H1 (cell line): Measurements from ENCODE around the gene IKZF3. TPM values are rescaled to one million over a fixed set of nuclear protein-coding genes. Genes with fewer than 3 reads are reported as not detected.

Experiments
- CTCF ChIA-PET: fragments of 300-600 bp; sonication (Branson Sonifier 250); formaldehyde crosslinking; loops from one replicate; lab custom pipeline; 2021; ENCODE audit not compliant: partially characterized antibody; lab: Charles Lee
- POLR2A ChIA-PET: fragments of 300-600 bp; sonication (Branson Sonifier 250); formaldehyde crosslinking; loops from one replicate; lab custom pipeline; 2021; ENCODE audit warnings: inconsistent platforms; ENCODE audit not compliant: partially characterized antibody; lab: Charles Lee
- DNase-seq, 2 experiments: peaks; one replicate each; pipeline versions ENCODE4 v3.0.0 to v3.0.0-alpha.2; 2010 to 2022; ENCODE audit warnings: low spot score in 2 of 2, low read depth in 1 of 2, mixed read lengths in 1 of 2
- FAIRE-seq: peaks from 2 replicates; lab custom pipeline; 2011; peaks lifted over from hg19 to GRCh38; lab: Jason Lieb, UNC
- H2AFZ ChIP-seq: 2 replicates; pipeline ENCODE4 v1.8.1; 2012; ENCODE audit warnings: low read length, inconsistent platforms
- H2AK5ac ChIP-seq: 2 replicates; pipeline ENCODE4 v1.6.1; 2013; ENCODE audit warnings: low read depth, low read length
- H2BK120ac ChIP-seq: replicated peaks from 2 replicates; pipeline ENCODE3; 2013; ENCODE audit warnings: low read depth, low read length, inconsistent platforms
- H2BK12ac ChIP-seq: 2 replicates; pipeline ENCODE4 v1.6.1; 2013; ENCODE audit warnings: low read depth, low read length
- H2BK15ac ChIP-seq: 2 replicates; pipeline ENCODE4 v1.6.1; 2013; ENCODE audit warnings: low read length
- H2BK20ac ChIP-seq: 2 replicates; pipeline ENCODE4 v1.6.1; 2013; ENCODE audit warnings: low read length
- H2BK5ac ChIP-seq: 2 replicates; pipeline ENCODE4 v1.6.1; 2013; ENCODE audit warnings: low read depth, low read length
- H3K14ac ChIP-seq: 2 replicates; pipeline ENCODE4 v1.6.1; 2013; ENCODE audit warnings: inconsistent platforms; ENCODE audit not compliant: insufficient read length
- H3K18ac ChIP-seq: 2 replicates; pipeline ENCODE4 v1.6.1; 2013; ENCODE audit warnings: low read length; ENCODE audit errors: extremely low read depth
- H3K23ac ChIP-seq: 2 replicates; pipeline ENCODE4 v1.6.1; 2013; ENCODE audit warnings: inconsistent platforms; ENCODE audit not compliant: insufficient read length
- H3K23me2 ChIP-seq: 2 replicates; pipeline ENCODE4 v1.6.1; 2013; ENCODE audit warnings: low read depth, low read length
- H3K27ac ChIP-seq: 2 replicates; pipeline ENCODE4 v1.6.1; 2011; ENCODE audit warnings: low read depth, low read length, inconsistent platforms
- H3K27me3 ChIP-seq, 4 experiments: replicated peaks in 1 of 4; 1 replicate in 1 of 4; 2 replicates in 3 of 4; pipeline versions ENCODE4 v1.6.1 to v1.8.1; 2011 to 2013; ENCODE audit warnings: low read length in 3 of 4, mild to moderate bottlenecking in 3 of 4, inconsistent platforms in 2 of 4, mixed read lengths in 2 of 4, moderate library complexity in 1 of 4; ENCODE audit not compliant: control insufficient read depth in 3 of 4, insufficient read depth in 3 of 4; ENCODE audit errors: extremely low read depth in 1 of 4
- H3K36me3 ChIP-seq, 4 experiments: 2 replicates each; pipeline versions ENCODE4 v1.6.1 to v1.8.1; 2011 to 2013; ENCODE audit warnings: mild to moderate bottlenecking in 4 of 4, low read length in 3 of 4, moderate library complexity in 2 of 4, control low read depth in 1 of 4, inconsistent platforms in 1 of 4; ENCODE audit not compliant: insufficient read depth in 4 of 4, control insufficient read depth in 2 of 4
- H3K4ac ChIP-seq: replicated peaks from 2 replicates; pipeline ENCODE3; 2013; ENCODE audit warnings: low read length, low read depth, mixed read lengths, inconsistent platforms; ENCODE audit not compliant: insufficient read length
- H3K4me1 ChIP-seq, 4 experiments: replicated peaks in 1 of 4; 1 replicate in 1 of 4; 2 replicates in 3 of 4; pipeline versions ENCODE4 v1.6.1 to v1.8.1; 2011 to 2013; ENCODE audit warnings: low read length in 3 of 4, inconsistent platforms in 2 of 4, mixed read lengths in 1 of 4; ENCODE audit not compliant: insufficient read depth in 4 of 4, control insufficient read depth in 3 of 4
- H3K4me2 ChIP-seq, 2 experiments: 2 replicates each; pipeline versions ENCODE4 v1.6.1 to v1.8.1; 2011 to 2013; ENCODE audit warnings: low read depth in 2 of 2, low read length in 2 of 2, control low read depth in 1 of 2, inconsistent platforms in 1 of 2, mild to moderate bottlenecking in 1 of 2; ENCODE audit not compliant: insufficient read depth in 1 of 2
- H3K4me3 ChIP-seq, 4 experiments: fragments of 200-600, 300-600 bp in 1 of 4; sonication (generic), shearing (Covaris generic), sonication (Bioruptor Twin) in 1 of 4; 2 replicates each; pipeline versions ENCODE4 v1.5.1 to v1.8.1; 2011 to 2016; ENCODE audit warnings: low read length in 4 of 4, low read depth in 3 of 4, control low read depth in 2 of 4, inconsistent platforms in 2 of 4, mild to moderate bottlenecking in 2 of 4, mixed read lengths in 1 of 4, moderate library complexity in 1 of 4; ENCODE audit not compliant: insufficient read depth in 2 of 4; ENCODE audit errors: extremely low read depth in 1 of 4
- H3K56ac ChIP-seq: replicated peaks from 2 replicates; pipeline ENCODE3; 2013; ENCODE audit warnings: low read depth, mild to moderate bottlenecking, mixed read lengths, low read length, inconsistent platforms; ENCODE audit not compliant: insufficient read length
- H3K79me1 ChIP-seq: 2 replicates; pipeline ENCODE4 v1.6.1; 2013; ENCODE audit warnings: low read depth, low read length, control low read depth
- H3K79me2 ChIP-seq, 2 experiments: 2 replicates each; pipeline versions ENCODE4 v1.6.1 to v1.8.1; 2012 to 2013; ENCODE audit warnings: low read length in 2 of 2, mild to moderate bottlenecking in 2 of 2, inconsistent platforms in 1 of 2; ENCODE audit not compliant: insufficient read depth in 2 of 2, control insufficient read depth in 1 of 2
- H3K9ac ChIP-seq, 4 experiments: replicated peaks in 1 of 4; 1 replicate in 1 of 4; 2 replicates in 3 of 4; pipeline versions ENCODE4 v1.6.1 to v1.8.1; 2011 to 2013; ENCODE audit warnings: low read depth in 3 of 4, low read length in 3 of 4, control low read depth in 2 of 4, mild to moderate bottlenecking in 2 of 4, moderate library complexity in 2 of 4, inconsistent platforms in 1 of 4; ENCODE audit errors: extremely low read depth in 1 of 4
- H3K9me3 ChIP-seq, 2 experiments: 2 replicates each; pipeline versions ENCODE4 v1.6.1 to v1.8.1; 2012 to 2013; ENCODE audit warnings: mild to moderate bottlenecking in 2 of 2, moderate library complexity in 2 of 2, control low read depth in 1 of 2, inconsistent platforms in 1 of 2, low read depth in 1 of 2, low read length in 1 of 2, mixed read lengths in 1 of 2; ENCODE audit not compliant: insufficient read depth in 2 of 2
- H4K20me1 ChIP-seq, 2 experiments: replicated peaks in 1 of 2; 2 replicates each; pipeline versions ENCODE3 to v1.8.1; 2011 to 2013; ENCODE audit warnings: inconsistent platforms in 2 of 2, low read length in 2 of 2, mild to moderate bottlenecking in 1 of 2; ENCODE audit not compliant: insufficient read depth in 2 of 2, control insufficient read depth in 1 of 2
- H4K5ac ChIP-seq: 2 replicates; pipeline ENCODE4 v1.6.1; 2013; ENCODE audit warnings: low read length, low read depth, mixed read lengths, inconsistent platforms; ENCODE audit not compliant: insufficient read length
- H4K8ac ChIP-seq: 2 replicates; pipeline ENCODE4 v1.8.0; 2013; ENCODE audit warnings: mild to moderate bottlenecking, moderate library complexity, low read length, inconsistent platforms; ENCODE audit not compliant: insufficient read depth; ENCODE audit errors: extremely low read depth
- H4K91ac ChIP-seq: replicated peaks from 2 replicates; pipeline ENCODE3; 2013; ENCODE audit warnings: low read length, mixed read lengths, inconsistent platforms; ENCODE audit not compliant: insufficient read length
- BCL11A ChIP-seq, 2 experiments: IDR thresholded peaks; one replicate each; pipeline ENCODE4 v1.6.1; 2011; ENCODE audit warnings: low read depth in 2 of 2, low read length in 2 of 2, mild to moderate bottlenecking in 2 of 2
- WGBS, 2 experiments: shearing (Covaris generic) in 1 of 2; methylation state at CpG; one replicate each; pipeline versions ENCODE4 v1.1.6 to v1.1.7; 2013 to 2015; ENCODE audit warnings: low lambda C conversion rate in 2 of 2, mixed read lengths in 2 of 2, inconsistent platforms in 1 of 2, low coverage in 1 of 2, missing lambda C conversion rate in 1 of 2; ENCODE audit not compliant: insufficient replicate concordance in 2 of 2, insufficient coverage in 1 of 2, insufficient read length in 1 of 2; ENCODE audit errors: extremely low coverage in 1 of 2, missing lambda C conversion rate in 1 of 2; 5-methylcytosine and 5-hydroxymethylcytosine counted together
- polyA plus RNA-seq, 7 experiments: library from polyadenylated mRNA; depleted of rRNA in 3 of 7; stranded (reverse) in 5 of 7; unstranded in 2 of 7; fragments of >200 nt in 5 of 7; fragments of 200-250 nt in 2 of 7; gene quantifications; 1 replicate in 5 of 7; 2 replicates in 1 of 7; 4 replicates in 1 of 7; pipeline versions ENCODE4 v1.2.1 to v1.2.3, GENCODE V29; 2011 to 2013; ENCODE audit warnings: missing spikeins in 2 of 7, mixed read lengths in 2 of 7
- total RNA-seq: library from RNA; stranded (reverse); fragmentation: NEBNext Ultra II Directional; extraction: Animal tissue kit (Norgen Biotek cat#: 25700); gene quantifications from 2 replicates; pipeline ENCODE4 v1.2.1, GENCODE V29; 2021
- TF ChIP-seq, protein P1 (sequence below): IDR thresholded peaks from 2 replicates; pipeline ENCODE4 v1.6.1; 2011; ENCODE audit warnings: low read depth, mild to moderate bottlenecking, low read length; ENCODE audit not compliant: insufficient read depth

IKZF3 gene
- total and polyA plus RNA-seq, 2 of the 8 experiments (the other 6 are each of a cell fraction or from before 2014, with no cell fraction given), result 0.23 to 0.56 TPM

GRCh38 chr17:39757931-39758873 lies 105.9 kb downstream of the IKZF3 start:
- Histone ChIP-seq H3K9me3 (no peaks in the 10 kb centered on the region), H2BK5ac (no peak overlapping the region), H2BK12ac (no peak overlapping the region), H3K79me2 (no peaks in the 10 kb centered on the region), H3K27ac (no peak overlapping the region), H2BK20ac (no peak overlapping the region), H4K20me1 (no peaks in the 10 kb centered on the region), H3K4ac (no peak overlapping the region), H2BK120ac (no peak overlapping the region), H3K23me2 (peaks cover 10% of the 10 kb centered on the region; the same call in 1 of the 2 replicates), H3K18ac (no peak overlapping the region), H3K79me1 (no peaks in the 10 kb centered on the region; the same call in 1 of the 2 replicates), H3K23ac (no peak overlapping the region), H3K36me3 (no peaks in the 10 kb centered on the region), H4K5ac (no peak overlapping the region), H2AK5ac (no peak overlapping the region)
- POLR2A ChIA-PET, result interaction anchor here (2.0 kb wide), 1 partner anchor 28 kb away, joined by 9 read pairs; the partner anchor contains the start of gene MIEN1
- CTCF ChIA-PET, result interaction anchor here (0.9 to 3.0 kb wide), 6 partner anchors 29 to 137 kb away, joined by 3 to 13 read pairs (median 3); no protein-coding TSS in a partner anchor
- TF ChIP-seq, protein P1, sequence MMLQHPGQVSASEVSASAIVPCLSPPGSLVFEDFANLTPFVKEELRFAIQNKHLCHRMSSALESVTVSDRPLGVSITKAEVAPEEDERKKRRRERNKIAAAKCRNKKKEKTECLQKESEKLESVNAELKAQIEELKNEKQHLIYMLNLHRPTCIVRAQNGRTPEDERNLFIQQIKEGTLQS, result no peak
- TF ChIP-seq BCL11A (IDR thresholded peaks at IDR 0.05; ENCODE audit: low read depth in 2 of 2, low read length in 2 of 2), result no peak
- TF ChIP-seq, all 59 proteins: peak for 0
- no peak overlapping the region for H3K9ac ChIP-seq
- H3K56ac ChIP-seq, result no peak overlapping the region
- DNase-seq (no peak), FAIRE-seq (no peak)
- H4K8ac ChIP-seq, result no peak overlapping the region
- WGBS, 2 experiments, result 85% methylated on average over 12 of the region's 12 CpGs; no CpG with 5 or more reads in 1 of the 2 experiments
- H3K4me1 ChIP-seq, result peaks cover 7 to 12% (median 11%) of the 10 kb centered on the region in 4 experiments; a peak in 6 of 7 replicates
- no peak overlapping the region for H3K4me3 ChIP-seq
- H3K14ac ChIP-seq, result no peak overlapping the region
- no peak overlapping the region for H2BK15ac ChIP-seq
- peaks cover 0 to 2% (median under 1%) of the 10 kb centered on the region in 4 experiments; a peak in 2 of 7 replicates for H3K27me3 ChIP-seq
- no peak overlapping the region for H4K91ac ChIP-seq
- H3K4me2 ChIP-seq, result no peak overlapping the region
- no peak overlapping the region for H2AFZ ChIP-seq
